ENCODE data around the gene WDR31.
"Not testable (repeated sequence)": the region's sequence is repeated elsewhere in the genome, so short reads cannot be mapped to it uniquely, and the experiment has no call there.

WDR31 gene

DNA sequence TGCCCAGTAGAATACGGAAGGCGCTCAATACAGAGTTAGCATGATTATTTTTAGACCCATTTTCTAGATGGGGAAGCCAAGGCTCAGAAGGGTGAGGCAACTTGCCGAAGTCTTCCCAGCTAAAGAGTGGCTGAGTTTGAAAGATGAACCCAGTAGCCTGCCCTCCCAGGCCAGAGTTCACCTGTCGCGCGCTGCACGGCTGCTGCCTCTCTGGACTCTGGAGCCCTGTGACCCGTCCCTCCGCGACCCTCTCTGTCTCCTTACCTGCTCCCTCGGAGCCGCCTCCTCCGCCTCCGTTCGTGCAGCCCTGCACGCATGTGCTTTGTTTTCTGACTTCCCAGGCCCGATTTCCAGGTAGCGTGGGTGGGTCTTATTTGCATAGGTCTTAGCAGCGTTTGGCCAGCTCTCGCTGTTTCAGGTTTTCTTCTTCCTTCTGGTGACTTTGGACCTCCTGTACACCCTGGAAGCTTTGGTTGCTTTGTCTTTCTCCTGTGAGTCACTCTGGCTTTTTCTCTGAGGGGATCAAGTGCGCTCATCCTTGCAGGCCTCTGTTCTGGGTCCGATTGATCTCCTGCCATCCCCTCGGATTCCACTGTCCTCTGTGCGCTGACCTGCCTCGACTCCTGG is 37.2 kb downstream of the WDR31 start, which contains the start of gene RNF183:
Gene RNF183, minus strand, starts transcription at position 585 of the 627 bp plus-strand sequence. CDS start 5,192 bp downstream, outside the sequence.
- no peak within 1 kb of the TSS for H3K27ac ChIP-seq (ENCODE audit: low read depth, low read length)
- H3K9ac ChIP-seq (ENCODE audit: low read length) = no peak within 1 kb of the TSS
- no peaks in the 10 kb centered on the region for H3K36me3 ChIP-seq (ENCODE audit: insufficient read depth, low read length)
- no peaks in the 10 kb centered on the region for H3K9me3 ChIP-seq (ENCODE audit: low read length)
- no peaks in the 10 kb centered on the region for H3K4me1 ChIP-seq (ENCODE audit: insufficient read depth, low read length)
- no peak within 1 kb of the TSS for H3K4me3 ChIP-seq (ENCODE audit: low read depth in 1 of 2, low read length in 2 of 2)
- no peaks in the 10 kb centered on the region for H3K27me3 ChIP-seq (ENCODE audit: control insufficient read depth in 1 of 2, insufficient read depth in 2 of 2, low read length in 2 of 2)

- H3K36me3 ChIP-seq (ENCODE audit: insufficient read depth, low read length) = no peaks in the 10 kb centered on the region
- no peak overlapping the region for H3K27ac ChIP-seq (ENCODE audit: low read depth, low read length)
- no peaks in the 10 kb centered on the region for H3K9me3 ChIP-seq (ENCODE audit: low read length)
- H3K9ac ChIP-seq (ENCODE audit: low read length) = no peak overlapping the region
- no peaks in the 10 kb centered on the region for H3K4me1 ChIP-seq (ENCODE audit: insufficient read depth, low read length)
- H3K27me3 ChIP-seq (ENCODE audit: control insufficient read depth in 1 of 2, insufficient read depth in 2 of 2, low read length in 2 of 2) = no peaks in the 10 kb centered on the region
- no peak overlapping the region for H3K4me3 ChIP-seq (ENCODE audit: low read depth in 1 of 2, low read length in 2 of 2)
Measured at GRCh38 chr9:113301548-113301947, 38.5 kb downstream of the WDR31 start.

GRCh38 chr9:113299800-113300292 is 40.2 kb downstream of the WDR31 start:
- Histone ChIP-seq H3K27ac (ENCODE audit: low read depth, low read length) (no peak overlapping the region), H3K4me3 (ENCODE audit: low read depth in 1 of 2, low read length in 2 of 2) (no peak overlapping the region), H3K4me1 (ENCODE audit: insufficient read depth, low read length) (no peaks in the 10 kb centered on the region), H3K27me3 (ENCODE audit: control insufficient read depth in 1 of 2, insufficient read depth in 2 of 2, low read length in 2 of 2) (no peaks in the 10 kb centered on the region), H3K36me3 (ENCODE audit: insufficient read depth, low read length) (no peaks in the 10 kb centered on the region), H3K9me3 (ENCODE audit: low read length) (no peaks in the 10 kb centered on the region), H3K9ac (ENCODE audit: low read length) (no peak overlapping the region)

DNA sequence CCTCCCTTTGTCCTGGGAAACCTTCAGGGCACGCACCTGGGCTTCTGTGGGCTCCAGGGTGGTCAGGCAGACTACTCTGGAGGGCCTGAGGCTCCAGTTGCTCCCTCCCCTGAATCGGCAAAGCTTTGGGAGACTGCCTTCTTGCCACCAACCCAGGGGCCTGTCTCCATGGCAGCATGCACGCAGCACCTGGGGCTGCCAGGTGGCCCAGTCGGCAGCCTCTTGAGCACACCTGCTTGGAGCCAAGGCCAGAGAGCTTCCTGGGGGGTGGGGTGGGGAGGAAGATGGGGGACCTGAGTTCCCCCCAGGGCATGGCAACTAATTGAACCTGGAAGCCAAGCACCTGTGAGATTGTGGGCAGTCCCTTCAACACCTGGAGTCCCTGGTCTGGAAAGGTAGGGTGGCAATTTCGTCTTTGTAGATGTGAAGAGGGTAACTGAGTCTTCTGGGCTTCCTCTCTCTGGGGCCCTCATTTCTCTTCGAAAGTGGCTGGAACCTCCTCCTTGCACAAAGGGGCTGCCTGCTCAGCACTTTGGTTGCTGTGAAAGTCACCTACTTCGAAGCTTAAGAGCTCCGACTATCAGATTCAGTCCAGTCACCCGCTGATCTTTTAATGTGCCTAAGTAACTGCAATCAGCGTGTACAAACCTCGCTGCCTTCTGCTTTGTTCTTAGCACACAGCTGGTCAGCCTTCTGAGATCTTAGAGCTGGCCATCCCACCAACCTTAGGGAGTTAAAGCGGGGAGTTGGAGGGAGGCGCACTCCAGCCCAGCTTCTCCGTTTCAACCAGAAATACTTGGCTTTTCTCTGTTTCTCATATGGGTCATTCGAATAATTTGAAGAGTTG is 40.9 kb downstream of the WDR31 start:
- Histone ChIP-seq H3K9ac (ENCODE audit: low read length) (no peak overlapping the region), H3K9me3 (ENCODE audit: low read length) (no peaks in the 10 kb centered on the region), H3K27me3 (ENCODE audit: control insufficient read depth in 1 of 2, insufficient read depth in 2 of 2, low read length in 2 of 2) (no peaks in the 10 kb centered on the region), H3K4me3 (ENCODE audit: low read depth in 1 of 2, low read length in 2 of 2) (no peak overlapping the region), H3K27ac (ENCODE audit: low read depth, low read length) (no peak overlapping the region), H3K36me3 (ENCODE audit: insufficient read depth, low read length) (no peaks in the 10 kb centered on the region), H3K4me1 (ENCODE audit: insufficient read depth, low read length) (no peaks in the 10 kb centered on the region)

DNA sequence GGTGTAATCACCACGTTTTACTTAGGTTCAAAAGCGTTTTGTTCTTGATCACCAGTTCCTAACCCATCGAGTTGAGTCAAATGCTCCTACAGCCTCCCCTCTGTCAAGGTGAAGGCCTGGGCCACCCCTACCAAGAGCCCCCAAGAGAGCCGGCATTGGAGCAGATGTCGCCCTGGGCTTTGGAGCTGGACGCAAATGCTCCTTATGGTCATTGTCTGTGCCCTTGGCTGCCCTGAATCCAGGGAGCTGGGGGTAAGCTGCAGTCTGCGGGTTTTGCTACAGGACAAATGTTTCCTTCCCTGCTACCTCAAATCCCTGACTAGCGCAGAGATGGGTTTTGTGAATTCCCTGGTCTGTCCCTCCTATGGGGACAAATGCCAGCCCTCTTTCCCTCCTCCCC is 41.8 kb downstream of the WDR31 start:
- no peak overlapping the region for H3K27ac ChIP-seq (ENCODE audit: low read depth, low read length)
- no peaks in the 10 kb centered on the region for H3K9me3 ChIP-seq (ENCODE audit: low read length)
- peaks cover 1% of the 10 kb centered on the region for H3K36me3 ChIP-seq (ENCODE audit: insufficient read depth, low read length)

DNA sequence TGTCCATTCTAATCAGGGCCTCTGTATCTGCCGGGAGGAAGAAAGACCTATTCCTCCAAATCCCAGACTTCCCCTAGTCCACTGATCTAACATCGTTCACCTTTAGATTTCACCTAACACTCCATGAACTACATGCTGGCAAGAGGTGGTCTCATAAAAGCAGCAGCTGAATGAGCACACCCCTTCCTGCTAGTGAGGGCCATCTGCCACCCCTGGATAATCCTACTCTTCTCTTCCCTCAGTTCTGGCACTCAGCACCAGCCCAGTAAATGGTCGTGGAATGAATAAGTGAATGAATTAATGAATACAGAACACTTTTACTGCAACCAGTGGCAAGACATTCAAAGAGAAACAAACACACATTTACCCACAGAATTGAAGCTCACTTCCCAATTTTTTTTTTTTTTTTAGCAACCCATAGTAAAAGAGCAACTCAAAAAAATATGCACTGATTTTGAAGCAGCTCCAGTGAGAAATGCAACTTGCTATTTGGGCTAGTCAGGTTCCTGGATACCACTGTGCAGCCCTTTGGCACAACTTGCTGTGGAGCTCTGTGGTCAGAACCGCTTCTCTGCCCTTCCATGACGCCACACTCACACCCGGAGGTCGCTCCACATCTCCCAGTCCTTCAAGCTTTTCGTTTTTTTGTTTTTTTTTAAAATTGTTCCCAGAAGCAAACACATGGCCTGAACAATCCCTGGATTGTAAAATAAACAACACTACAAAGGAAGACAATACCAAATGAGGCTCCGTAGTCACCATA is 43.1 kb downstream of the WDR31 start:
- Histone ChIP-seq H3K36me3 (ENCODE audit: insufficient read depth, low read length) (peaks cover 5% of the 10 kb centered on the region), H3K9ac (ENCODE audit: low read length) (no peak overlapping the region), H3K27me3 (ENCODE audit: control insufficient read depth in 1 of 2, insufficient read depth in 2 of 2, low read length in 2 of 2) (no peaks in the 10 kb centered on the region), H3K4me1 (ENCODE audit: insufficient read depth, low read length) (no peaks in the 10 kb centered on the region), H3K27ac (ENCODE audit: low read depth, low read length) (no peak overlapping the region), H3K4me3 (ENCODE audit: low read depth in 1 of 2, low read length in 2 of 2) (no peak overlapping the region), H3K9me3 (ENCODE audit: low read length) (no peaks in the 10 kb centered on the region)

More for the DNA sequence above, 41.8 kb downstream of the WDR31 start:
- Histone ChIP-seq H3K9ac (ENCODE audit: low read length) (no peak overlapping the region), H3K4me1 (ENCODE audit: insufficient read depth, low read length) (no peaks in the 10 kb centered on the region), H3K4me3 (ENCODE audit: low read depth in 1 of 2, low read length in 2 of 2) (no peak overlapping the region), H3K27me3 (ENCODE audit: control insufficient read depth in 1 of 2, insufficient read depth in 2 of 2, low read length in 2 of 2) (no peaks in the 10 kb centered on the region)

DNA sequence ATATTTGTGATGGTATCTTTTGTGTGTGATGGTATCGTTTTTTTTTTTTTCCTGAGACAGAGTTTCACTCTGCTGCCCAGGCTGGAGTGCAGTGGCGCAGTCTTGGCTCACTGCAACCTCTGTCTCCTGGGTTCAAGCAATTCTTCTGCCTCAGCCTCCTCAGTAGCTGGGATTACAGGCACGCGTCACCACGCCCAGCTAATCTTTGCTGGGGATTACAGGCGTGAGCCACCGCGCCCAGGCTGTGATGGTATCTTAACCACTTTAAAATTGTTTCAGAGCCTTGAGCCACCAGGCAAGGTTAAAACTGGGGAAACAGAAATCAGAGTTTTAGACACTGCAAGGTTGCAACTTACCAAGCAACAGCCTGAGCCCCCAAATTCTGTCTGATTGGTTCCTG is 43.8 kb downstream of the WDR31 start:
- not testable (repeated sequence) for H3K4me3 ChIP-seq (ENCODE audit: low read depth in 1 of 2, low read length in 2 of 2); H3K9ac ChIP-seq (ENCODE audit: low read length); H3K9me3 ChIP-seq (ENCODE audit: low read length); H3K27ac ChIP-seq (ENCODE audit: low read depth, low read length); H3K4me1 ChIP-seq (ENCODE audit: insufficient read depth, low read length); H3K27me3 ChIP-seq (ENCODE audit: control insufficient read depth in 1 of 2, insufficient read depth in 2 of 2, low read length in 2 of 2)
- H3K36me3 ChIP-seq (ENCODE audit: insufficient read depth, low read length) = peaks cover 12% of the 10 kb centered on the region

DNA sequence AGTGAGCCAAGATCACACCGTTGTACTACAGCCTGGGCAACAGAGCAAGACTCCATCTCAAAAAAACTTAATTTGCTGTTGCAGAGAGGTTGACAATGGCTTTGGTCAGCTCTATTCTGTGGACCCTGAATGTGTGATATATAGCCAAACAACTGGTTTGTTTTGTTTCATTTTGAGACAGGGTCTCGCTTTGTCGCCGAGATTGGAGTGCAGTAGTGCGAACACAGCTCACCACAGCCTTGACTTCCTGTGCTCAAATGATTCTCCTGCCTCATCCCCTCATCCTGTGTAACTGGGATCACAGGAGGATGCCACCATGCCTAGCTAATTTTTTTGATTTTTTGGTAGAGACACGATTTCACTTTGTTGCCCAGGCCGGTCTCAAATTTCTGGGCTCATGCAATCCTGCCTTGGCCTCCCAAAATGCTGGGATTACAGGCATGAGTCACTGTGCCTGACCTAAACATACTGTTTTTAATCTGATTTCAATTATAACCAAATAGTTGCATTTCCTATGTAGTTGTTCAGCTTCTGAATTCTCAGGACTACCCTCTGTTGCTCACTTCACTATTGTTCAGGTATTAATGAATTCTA is 46.7 kb downstream of the WDR31 start:
- Histone ChIP-seq H3K9ac (ENCODE audit: low read length) (no peak overlapping the region), H3K9me3 (ENCODE audit: low read length) (no peaks in the 10 kb centered on the region), H3K4me1 (ENCODE audit: insufficient read depth, low read length) (no peaks in the 10 kb centered on the region), H3K27ac (ENCODE audit: low read depth, low read length) (no peak overlapping the region), H3K27me3 (ENCODE audit: control insufficient read depth in 1 of 2, insufficient read depth in 2 of 2, low read length in 2 of 2) (no peaks in the 10 kb centered on the region), H3K36me3 (ENCODE audit: insufficient read depth, low read length) (peaks cover 40% of the 10 kb centered on the region), H3K4me3 (ENCODE audit: low read depth in 1 of 2, low read length in 2 of 2) (no peak overlapping the region)

- Histone ChIP-seq H3K9me3 (ENCODE audit: low read length) (no peaks in the 10 kb centered on the region), H3K4me1 (ENCODE audit: insufficient read depth, low read length) (no peaks in the 10 kb centered on the region), H3K36me3 (ENCODE audit: insufficient read depth, low read length) (peaks cover 66% of the 10 kb centered on the region), H3K9ac (ENCODE audit: low read length) (no peak overlapping the region), H3K27me3 (ENCODE audit: control insufficient read depth in 1 of 2, insufficient read depth in 2 of 2, low read length in 2 of 2) (no peaks in the 10 kb centered on the region), H3K4me3 (ENCODE audit: low read depth in 1 of 2, low read length in 2 of 2) (no peak overlapping the region), H3K27ac (ENCODE audit: low read depth, low read length) (no peak overlapping the region)
Measured at GRCh38 chr9:113290052-113290607, 49.9 kb downstream of the WDR31 start.

GRCh38 chr9:113289091-113289490 is 51.0 kb downstream of the WDR31 start:
- no peak overlapping the region for H3K9ac ChIP-seq (ENCODE audit: low read length)
- H3K27ac ChIP-seq (ENCODE audit: low read depth, low read length) = no peak overlapping the region
- H3K4me3 ChIP-seq (ENCODE audit: low read depth in 1 of 2, low read length in 2 of 2) = no peak overlapping the region
- no peaks in the 10 kb centered on the region for H3K4me1 ChIP-seq (ENCODE audit: insufficient read depth, low read length)
- H3K36me3 ChIP-seq (ENCODE audit: insufficient read depth, low read length) = peaks cover 75% of the 10 kb centered on the region
- no peaks in the 10 kb centered on the region for H3K27me3 ChIP-seq (ENCODE audit: control insufficient read depth in 1 of 2, insufficient read depth in 2 of 2, low read length in 2 of 2)
- no peaks in the 10 kb centered on the region for H3K9me3 ChIP-seq (ENCODE audit: low read length)

- H3K9ac ChIP-seq (ENCODE audit: low read length) = no peak overlapping the region
- H3K36me3 ChIP-seq (ENCODE audit: insufficient read depth, low read length) = peaks cover 76% of the 10 kb centered on the region
- H3K9me3 ChIP-seq (ENCODE audit: low read length) = no peaks in the 10 kb centered on the region
- no peak overlapping the region for H3K27ac ChIP-seq (ENCODE audit: low read depth, low read length)
- H3K27me3 ChIP-seq (ENCODE audit: control insufficient read depth in 1 of 2, insufficient read depth in 2 of 2, low read length in 2 of 2) = no peaks in the 10 kb centered on the region
- H3K4me3 ChIP-seq (ENCODE audit: low read depth in 1 of 2, low read length in 2 of 2) = no peak overlapping the region
- peaks cover 2% of the 10 kb centered on the region for H3K4me1 ChIP-seq (ENCODE audit: insufficient read depth, low read length)
Measured at GRCh38 chr9:113281356-113281755, 58.7 kb downstream of the WDR31 start.

All from muscle layer of colon (tissue), 2 donors.